Stimulated activated CD8-positive, alpha-beta memory T cell treated with anti-CD3 and anti-CD28 coated beads, Interleukin-4, amount 100 ng/mL, for 1 hour (primary cell): Measurements from ENCODE around the gene PRG3.

Source experiments
- DNase-seq, 2 donors: peaks; one replicate each; pipeline ENCODE4 v3.0.0-alpha.2; 2020; ENCODE audit warnings: low read depth in 2 of 2, low spot score in 1 of 2

Gene PRG3, protein sequence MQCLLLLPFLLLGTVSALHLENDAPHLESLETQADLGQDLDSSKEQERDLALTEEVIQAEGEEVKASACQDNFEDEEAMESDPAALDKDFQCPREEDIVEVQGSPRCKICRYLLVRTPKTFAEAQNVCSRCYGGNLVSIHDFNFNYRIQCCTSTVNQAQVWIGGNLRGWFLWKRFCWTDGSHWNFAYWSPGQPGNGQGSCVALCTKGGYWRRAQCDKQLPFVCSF

DNA sequence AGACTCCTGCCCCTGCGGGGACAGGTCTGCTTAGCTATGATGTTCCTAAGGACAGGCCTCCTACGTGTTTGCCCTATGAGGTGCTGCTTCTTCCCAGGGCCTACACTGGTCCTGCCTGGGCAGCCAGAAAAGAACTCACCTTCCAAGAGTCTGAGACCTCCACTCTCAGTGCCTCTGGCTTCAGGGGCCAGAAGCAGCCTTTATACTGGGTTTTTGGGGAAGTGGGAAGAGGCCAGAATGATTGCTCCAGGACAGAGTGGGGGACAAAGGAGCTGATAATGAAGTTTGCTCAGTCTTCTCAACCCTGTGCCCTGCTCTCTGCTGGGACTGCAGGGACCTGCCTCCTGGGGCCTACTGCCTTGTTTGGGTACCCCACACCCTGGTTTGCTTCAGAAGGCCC lies at the start of gene PRG3:
Gene PRG3 (minus strand): TSS at position 176 of the 400 bp plus-strand sequence. CDS start 442 bp downstream, outside the sequence.
- no peak for DNase-seq

DNA sequence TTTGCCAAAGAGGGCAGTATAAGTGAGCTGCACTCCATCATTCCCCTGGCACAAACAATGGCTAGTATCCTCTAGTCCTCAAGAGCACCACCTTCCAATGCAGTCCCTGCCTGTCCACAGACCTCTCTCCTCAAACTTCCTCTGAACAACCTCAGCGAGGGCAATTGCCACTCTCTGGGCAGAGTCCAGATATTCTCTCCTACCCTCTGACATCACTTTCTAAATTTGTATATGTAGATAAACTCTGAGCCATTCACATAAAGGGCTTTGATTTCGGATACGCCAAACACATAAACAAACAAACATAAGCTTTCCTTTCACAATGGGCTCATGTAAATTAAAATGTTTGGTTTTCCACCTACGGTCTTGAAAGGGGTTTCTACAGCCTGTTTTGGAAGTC lies 49.0 kb upstream of the PRG3 start:
- DNase-seq = no peak

DNA sequence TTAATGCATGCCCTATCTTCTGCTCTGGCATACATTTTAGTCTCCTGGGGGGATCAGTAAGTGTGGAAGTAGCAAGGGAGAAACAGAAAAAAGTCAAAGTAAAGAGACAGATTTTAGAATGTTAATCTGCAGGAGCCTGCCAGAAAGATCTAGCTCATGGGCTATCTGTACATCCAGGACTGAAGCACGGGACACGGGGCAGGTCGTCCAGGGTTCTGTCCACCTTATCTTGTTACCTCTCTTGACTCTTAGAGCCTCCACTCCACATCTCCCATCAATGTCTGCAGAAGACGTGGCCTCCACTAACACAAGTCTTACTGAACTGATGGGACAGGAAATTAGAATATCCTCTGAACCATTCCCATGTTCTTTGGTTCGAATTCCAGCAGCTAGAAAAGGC lies 47.7 kb upstream of the PRG3 start:
- no peak for DNase-seq

DNA sequence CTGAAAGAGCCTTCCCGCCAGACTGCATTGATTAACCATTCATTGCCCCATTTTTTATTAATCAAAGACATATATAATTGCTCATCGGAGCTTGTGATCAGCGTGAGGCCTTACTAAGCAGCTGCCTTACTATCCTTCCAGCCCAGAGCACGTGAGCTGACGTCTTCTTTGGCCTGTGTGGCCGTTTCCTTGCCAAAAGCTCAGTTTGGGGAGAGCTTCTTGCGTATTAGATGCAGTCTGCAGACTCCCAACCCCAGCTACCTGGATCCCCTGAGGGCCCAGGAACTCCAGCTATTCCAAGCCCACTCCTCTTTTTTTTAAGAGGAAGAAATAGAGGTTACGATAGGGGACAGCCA lies 46.8 kb upstream of the PRG3 start:
- DNase-seq = no peak

DNA sequence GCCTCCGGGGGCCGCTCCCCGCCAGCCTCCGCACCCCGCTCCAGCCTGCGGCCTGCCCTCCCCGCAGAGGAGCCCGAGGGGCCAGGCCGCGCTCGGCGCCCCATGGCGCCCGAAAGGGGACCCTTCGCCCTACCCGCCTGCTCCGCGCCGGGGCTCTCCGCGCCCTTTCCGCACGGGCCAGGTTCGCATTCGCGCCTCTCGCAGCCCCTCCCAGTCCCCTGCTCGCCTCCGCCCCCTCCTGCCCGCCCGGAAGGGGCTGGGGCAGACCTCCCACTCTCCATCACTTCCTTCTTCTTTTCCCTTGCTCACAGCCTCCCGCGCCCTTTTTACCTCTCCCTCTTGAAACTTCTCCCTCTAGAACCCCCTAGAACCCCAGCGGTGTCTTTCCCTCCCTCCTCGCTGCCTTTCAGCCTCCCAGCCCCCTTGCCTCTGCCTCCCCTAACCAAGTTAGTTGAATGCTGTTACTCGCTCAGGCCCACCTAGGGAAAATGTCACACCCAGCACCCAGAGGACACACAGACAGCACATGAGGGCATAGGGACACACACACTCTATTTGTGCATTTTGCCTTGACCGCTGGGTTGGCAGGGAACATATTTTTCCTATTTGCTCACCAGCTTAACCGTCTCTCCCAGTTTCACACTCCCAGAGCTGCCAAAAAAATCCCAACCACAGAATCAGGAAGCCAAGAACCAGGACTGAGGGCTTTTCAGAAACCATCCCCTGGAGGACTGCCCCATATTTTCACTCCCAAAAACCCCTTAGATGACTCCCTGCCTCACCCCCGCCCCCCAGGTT lies 46.2 kb upstream of the PRG3 start, which contains the start of gene SLC43A3:
Gene SLC43A3 (minus strand): TSS at position 193 of the 798 bp plus-strand sequence. CDS start 949 bp downstream, outside the sequence.
- DNase-seq = peak; percentile 29 to 39

DNA sequence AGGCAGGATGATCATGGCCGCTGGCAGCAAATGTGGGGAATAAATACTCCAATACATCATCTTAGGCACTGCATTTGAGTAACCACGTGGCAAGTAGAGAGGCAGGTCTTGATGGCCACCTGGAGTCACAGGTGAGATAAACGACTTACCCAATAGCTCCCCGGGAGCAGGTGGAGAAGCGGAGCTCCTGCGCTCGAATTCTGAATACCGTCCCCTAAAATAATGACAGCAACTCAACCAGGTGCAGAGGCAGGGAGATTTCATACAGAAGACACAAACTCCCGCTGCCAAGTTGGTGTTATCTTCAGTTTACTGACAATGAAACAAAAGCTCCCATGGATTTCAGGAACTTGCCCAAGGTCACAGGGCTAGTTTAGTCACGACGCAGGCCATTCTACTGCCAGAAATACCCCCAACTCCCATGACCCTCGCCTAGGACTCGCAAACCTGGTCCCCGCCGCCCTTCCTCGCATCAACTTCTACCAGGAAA lies 45.5 kb upstream of the PRG3 start:
- no peak for DNase-seq

DNA sequence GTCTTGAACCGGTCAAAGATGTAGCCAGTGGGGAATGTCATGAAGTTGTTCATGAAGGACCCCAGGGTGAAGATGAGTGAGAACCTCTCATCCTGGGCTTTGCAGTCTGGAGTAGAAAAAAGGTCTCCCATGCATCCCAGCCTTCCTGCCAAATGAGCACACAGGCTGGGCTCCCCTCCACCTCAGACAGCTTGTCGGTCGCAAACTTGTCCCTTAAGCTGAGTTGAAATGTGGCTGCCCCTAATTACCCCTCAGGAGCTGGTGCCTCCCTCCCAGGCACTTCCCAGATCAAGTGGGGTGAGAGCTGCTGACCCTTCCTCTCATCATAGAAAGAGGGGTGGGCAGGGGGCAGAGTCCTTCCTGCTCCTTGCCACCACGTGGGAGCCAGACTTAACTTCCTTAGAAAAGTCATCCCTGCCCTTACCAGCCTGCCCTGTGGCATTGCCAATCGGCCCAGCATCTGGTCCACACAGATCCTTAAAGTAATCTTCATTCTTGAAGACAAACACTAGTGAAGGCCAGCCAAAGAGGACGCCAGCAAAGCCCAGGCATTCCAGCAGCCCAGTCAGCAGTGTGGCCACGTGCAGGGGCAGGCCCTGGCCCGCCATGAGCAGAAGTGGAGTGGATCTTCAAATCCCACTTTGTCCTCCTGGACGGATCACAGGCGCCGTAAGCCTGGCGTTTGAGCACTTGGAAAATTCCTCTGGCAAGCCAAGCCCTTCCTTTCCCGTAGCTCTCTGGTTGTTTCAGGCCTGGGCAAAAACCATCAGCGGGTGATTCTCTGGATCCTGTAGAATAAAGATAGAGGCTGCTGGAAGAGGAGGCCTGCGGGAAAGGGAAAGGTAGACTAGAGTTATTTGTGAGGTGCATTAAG lies 44.9 kb upstream of the PRG3 start:
- DNase-seq = no peak

DNA sequence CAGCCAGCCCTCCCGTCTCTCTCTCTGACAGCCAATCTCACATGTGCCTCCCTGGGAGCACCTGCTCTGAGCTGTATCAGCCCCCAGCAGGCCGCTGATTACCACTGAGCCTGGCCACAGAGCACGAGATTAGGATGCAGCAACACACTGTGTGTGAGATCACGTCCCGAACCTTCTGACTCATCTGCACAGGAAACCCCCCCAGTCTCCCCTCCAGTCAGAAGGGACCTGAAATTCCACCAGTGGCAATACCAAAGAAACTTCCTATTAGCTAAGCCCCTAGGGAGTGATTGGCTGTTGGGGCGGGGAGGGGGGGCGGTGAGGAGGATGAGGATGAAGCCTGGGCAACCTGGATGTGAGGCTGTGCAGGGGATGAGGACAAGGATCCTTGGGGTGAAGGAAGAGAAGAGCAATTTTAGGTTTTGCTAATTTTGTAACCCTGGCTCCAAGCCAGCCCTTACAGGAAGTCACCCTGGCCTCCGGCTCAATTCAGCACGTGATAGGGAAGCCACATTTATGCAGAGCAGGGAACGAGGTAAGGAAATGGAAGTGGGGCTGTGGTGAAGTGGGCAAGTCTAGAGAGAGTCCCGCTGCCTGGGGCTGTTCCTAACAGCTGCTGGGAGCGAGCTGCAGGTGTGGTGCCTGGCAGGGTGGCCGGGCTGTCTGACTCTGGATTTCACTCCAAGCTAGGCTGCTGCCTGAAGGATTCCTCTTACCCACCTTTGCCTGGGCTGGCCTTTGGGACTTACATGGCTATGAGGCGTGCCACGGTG lies 44.0 kb upstream of the PRG3 start:
- peak; percentile 53 to 74 for DNase-seq

DNA sequence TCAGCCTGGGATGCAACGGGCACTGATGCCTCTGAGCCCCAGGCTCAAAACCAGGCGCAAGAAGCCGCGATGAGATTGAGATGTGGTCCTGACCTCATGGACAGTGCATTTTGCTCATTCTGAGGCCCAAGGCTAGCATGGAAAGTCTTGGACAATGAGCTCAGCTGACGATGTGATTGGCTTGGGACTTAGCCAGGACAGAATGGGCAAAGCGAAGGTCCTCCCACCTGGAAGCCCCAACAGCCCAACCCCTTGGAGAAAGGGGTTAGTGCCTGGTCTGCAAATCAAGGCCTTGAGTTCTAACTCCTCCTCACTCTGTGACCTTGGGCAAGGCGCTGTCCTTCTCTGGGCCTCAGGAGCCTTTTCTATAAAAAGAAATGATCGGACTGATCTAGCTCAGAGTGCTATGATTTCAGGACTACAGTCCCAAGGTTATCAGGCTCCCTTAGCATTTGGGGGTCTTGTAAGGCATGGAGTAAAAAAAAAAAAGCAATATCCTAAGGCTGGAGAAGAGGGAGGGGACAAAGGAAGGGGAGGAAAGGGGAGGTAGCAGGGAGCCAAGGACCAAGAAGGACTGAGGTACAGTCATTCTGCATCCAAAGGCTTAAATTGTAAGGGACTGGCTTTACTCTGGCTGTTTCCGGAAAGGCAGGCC lies 43.3 kb upstream of the PRG3 start:
- DNase-seq = no peak

DNA sequence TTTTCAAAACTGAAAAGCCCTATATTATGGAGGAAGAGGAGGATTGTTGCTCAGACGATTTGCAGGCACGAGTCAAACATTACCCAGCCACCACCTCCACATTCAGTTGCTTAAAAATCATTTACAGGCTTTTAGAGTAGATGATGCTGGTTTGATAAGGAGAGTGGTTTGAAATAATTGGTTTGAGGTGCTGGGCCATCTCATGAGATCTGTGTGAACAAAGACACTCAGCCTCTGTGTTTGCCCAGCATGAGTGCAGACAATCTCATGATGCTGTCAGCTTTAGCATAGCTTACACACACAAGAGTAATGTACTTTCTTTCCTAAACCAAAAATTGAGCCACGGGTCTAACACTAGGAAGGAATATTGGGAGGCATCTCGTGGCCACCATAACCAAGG lies 41.7 kb upstream of the PRG3 start:
- DNase-seq = no peak

DNA sequence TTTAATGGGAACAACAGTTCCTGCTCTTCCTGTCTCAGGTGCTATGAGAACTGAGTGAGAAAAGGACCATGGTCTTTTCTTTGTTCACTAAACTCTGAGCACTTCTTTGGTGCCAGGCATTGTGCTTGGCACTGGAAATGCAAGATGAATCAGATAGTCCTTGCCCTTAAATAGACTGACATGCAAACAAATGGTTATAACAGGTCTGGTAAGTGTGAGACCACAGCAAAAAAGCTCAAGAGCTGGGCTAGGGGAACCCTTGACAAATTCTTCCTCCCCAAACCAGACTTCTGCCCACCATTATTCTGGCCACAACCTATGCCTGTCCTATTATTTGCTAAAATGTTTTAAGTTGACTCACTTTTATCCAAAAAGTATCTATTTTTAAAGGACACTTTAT lies 40.9 kb upstream of the PRG3 start:
- DNase-seq = no peak

DNA sequence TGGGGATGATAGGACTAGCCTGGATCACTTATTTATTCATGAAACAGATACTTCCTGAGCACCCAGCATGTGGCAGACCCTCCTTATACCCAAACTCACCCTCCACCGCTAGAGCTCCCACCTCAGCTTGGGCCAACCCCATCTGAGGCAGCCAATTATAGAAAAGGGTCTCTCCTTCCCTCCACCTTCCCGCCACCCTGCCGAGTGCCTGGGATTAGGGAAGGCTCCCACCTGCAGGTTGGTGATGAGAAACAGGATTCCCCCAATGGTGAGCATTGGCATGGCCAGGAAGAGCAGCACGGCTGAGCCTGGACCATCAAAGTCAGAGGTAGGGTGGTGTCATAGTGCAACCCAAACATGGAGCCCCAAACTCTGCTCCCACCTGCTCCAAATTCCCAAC lies 40.1 kb upstream of the PRG3 start:
- no peak for DNase-seq

DNA sequence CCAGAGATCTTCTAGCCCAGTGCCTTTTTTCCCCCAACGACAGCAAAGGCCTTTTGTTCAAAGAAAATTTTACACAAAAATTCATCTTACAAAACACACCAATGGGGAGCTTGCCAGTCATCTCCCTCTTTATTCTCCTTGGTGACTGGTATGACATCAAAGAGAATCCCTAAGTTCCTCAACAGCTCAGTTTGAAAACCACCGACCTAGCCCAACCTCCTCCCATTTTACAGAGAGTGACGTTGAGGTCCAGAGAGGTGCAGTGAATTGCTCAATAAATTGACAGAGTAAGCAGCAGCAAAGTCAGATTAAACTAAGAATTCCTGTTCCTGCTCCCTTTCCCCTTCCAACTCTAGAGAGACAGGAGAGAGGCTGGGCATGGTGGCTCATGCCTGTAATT lies 38.2 kb upstream of the PRG3 start:
- DNase-seq = no peak

DNA sequence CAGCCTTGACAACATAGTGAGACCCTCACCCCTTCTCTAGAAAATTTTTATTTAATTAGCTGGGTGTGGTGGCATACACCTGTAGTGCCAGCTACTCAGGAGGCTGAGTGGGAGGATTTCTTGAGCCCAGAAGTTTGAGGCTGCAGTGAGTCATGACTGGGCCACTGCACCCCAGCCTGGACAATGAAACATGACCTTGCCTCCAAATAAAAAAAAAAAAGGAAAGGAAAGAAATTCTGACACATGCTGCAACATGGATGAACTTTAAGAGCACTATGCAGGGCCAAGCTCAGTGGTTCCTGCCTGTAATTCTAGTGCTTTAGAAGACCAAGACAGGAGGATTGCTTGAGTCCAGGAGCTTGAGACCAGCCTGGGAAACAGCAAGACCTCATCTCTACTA lies 37.2 kb upstream of the PRG3 start:
- DNase-seq = no peak

DNA sequence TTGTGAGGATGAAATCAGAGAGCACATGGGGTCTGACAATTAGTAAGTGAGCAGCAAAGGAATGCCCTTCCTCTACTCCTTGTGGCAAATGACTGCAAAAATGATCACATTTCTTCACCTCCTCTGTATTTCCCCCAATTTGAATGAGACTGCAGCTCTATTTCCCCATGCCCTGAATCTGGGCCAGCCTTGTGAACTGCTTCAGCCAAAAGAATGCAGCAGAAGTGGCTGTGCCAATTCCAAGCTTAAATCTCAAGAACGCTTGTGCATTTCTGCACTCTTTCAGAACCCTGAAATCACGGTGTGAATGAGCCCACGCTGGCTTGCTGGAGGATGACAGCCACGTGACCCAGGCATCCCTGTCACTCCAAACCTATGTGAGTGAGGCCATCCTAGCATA lies 36.1 kb upstream of the PRG3 start:
- no peak for DNase-seq

DNA sequence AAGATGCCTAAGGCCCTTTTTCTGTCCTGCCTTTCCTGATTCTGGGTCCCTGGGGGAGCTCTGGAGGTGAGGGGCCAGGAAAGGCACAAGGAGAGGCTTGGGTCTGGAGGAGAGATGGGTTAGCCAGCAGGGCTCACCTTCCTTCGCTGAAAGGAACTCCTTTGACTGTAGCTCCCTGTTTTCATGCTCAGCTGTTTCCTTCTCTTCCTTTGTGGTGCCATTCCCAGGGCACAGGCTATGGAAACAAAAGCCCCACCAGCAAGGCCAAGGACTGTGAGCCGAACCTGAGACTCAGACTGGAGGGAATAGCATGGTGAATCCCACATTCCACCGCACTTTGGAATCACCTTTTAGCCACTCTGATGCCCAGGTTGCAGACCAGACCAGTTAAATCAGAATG lies 35.5 kb upstream of the PRG3 start:
- no peak for DNase-seq

DNA sequence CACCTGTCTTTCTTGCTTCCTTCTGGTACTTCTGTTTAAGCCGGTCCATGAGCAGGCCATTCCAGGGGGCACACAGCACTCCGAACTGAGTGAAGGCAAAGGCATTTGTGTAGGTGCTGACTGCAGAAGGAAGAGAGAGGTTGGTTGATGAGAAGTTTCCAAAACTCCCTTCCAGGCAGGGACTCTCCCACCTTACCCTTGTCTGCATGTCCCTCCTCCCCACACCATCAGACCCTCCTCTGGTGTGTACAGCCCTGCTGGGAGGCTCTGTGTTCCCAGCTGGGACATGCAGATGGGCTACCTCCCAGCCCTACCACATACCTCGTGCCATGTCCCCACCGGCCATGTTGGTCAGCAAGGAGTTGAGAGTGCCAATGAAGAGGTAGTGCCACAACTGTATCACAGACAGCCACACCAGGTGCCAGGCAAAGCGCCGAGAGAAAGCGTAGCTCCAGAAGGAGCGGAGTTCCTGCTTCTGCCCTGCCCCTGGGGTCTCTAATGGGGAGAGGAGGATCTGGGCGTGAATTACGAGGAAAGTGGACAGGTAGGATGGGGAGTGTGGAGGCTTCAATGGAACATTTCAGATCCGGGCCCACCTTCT lies 33.8 kb upstream of the PRG3 start:
- DNase-seq = no peak

DNA sequence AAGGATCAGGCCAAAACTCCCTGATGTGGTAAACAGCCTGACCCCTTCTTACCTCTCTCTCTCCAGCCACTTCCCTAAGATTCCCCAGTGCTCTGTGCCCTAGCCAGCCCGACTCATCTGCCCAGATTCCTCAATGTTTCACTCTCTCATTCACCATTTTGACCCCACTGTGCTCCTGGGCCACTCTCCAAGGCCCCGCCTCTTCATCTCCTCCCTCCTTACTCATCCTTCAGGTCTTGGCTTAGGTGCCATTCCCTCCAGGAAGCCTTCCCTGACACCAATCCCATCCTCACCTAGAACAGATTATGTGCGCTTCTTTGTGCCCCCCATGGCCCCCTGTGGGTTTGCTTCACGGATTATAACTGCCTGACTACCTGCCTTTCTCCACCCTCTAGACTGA lies 32.7 kb upstream of the PRG3 start:
- no peak for DNase-seq

DNA sequence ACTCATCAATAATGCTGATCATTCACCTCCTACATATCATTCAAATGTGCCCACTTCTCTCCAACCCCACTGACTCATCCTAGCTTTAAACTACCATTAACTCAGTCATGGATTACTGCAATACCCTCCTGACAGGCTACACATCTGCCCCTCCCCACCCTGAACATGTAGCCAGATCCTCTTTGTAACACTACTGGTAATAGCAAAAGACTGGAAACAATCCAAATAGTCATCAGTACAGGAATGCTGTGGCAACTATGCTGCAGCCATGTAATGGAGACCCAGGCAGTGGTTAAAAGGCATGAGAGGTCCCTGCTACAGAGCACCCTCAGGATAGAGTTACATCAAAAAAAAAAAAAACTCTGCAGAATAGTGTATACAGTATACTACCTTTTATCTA lies 29.3 kb upstream of the PRG3 start:
- DNase-seq = no peak
